ENCODE results near the gene TAS2R42.

DNA sequence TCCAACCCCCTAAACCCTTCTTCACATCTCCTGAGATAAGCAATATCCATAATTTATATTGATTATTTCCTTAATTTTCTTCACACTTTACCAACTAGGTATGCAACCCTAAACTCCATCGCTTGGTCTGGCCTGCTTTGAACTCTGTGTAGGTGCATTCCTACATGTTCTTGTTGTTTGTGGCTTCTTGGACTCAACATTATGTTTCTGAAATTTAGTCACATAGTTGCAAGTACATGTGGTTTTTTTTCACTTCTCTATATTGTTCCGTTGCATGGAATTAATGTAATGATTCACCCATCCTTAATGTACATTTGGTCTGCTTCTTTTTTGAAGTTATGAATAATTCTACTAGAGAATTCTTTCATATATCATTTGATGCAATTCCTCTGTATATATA is 50.7 kb downstream of the TAS2R42 start:
- no peak for TF ChIP-seq POLR2A (IDR thresholded peaks at IDR 0.05; ENCODE audit: low read depth, low read length)
- TF ChIP-seq POLR2AphosphoS5 (IDR thresholded peaks at IDR 0.05; ENCODE audit: low read depth, low read length) = no peak
- no peak for TF ChIP-seq TAF1 (IDR thresholded peaks at IDR 0.05; ENCODE audit: borderline replicate concordance, low read depth, low read length)
